ENCODE data around the gene GRM1. TPM values are rescaled to one million over a fixed set of nuclear protein-coding genes. Genes with fewer than 3 reads are reported as not detected.

The GRM1 gene
- polyA plus RNA-seq, 3 donors = not detected

- no peak overlapping the region for H3K4me3 ChIP-seq (replicated peaks in 1 of 3; ENCODE audit: low read depth in 2 of 3, low read length in 3 of 3)
- 86% methylated on average over 2 of the region's 2 CpGs for WGBS (ENCODE audit: insufficient coverage)
- H3K27ac Mint-ChIP-seq = no peak overlapping the region
- H3K4me2 ChIP-seq (replicated peaks; ENCODE audit: extremely low read depth, low read length, poor library complexity, severe bottlenecking) = no peak overlapping the region
- no peaks in the 10 kb centered on the region for H4K20me1 ChIP-seq (ENCODE audit: insufficient read depth, low read length)
- no peak overlapping the region for H3K4me3 Mint-ChIP-seq
- no peaks in the 10 kb centered on the region for H3K79me2 ChIP-seq (ENCODE audit: insufficient read depth, low read length)
- no peaks in the 10 kb centered on the region for H3K27me3 ChIP-seq (ENCODE audit: control insufficient read depth in 2 of 2, insufficient read depth in 2 of 2, low read length in 2 of 2)
- no peak overlapping the region for H3K27ac ChIP-seq (ENCODE audit: low read depth in 1 of 2, low read length in 2 of 2)
- no peak overlapping the region for H2AFZ ChIP-seq (ENCODE audit: insufficient read depth, low read depth, low read length, poor library complexity, severe bottlenecking)
- H3K27me3 Mint-ChIP-seq (ENCODE audit: low read depth in 3 of 3) = peaks cover 0 to 2% (median 2%) of the 10 kb centered on the region in 3 donors
- H3K36me3 ChIP-seq (replicated peaks in 1 of 2; ENCODE audit: control insufficient read depth in 1 of 2, insufficient read depth in 2 of 2, low read length in 2 of 2) = no peaks in the 10 kb centered on the region
- intact Hi-C loops (cut with micrococcal nuclease) = no loop called here
- no peaks in the 10 kb centered on the region for H3K36me3 Mint-ChIP-seq
- DNase-seq = no peak
- H3K9me3 ChIP-seq (replicated peaks in 1 of 2; ENCODE audit: control insufficient read depth in 1 of 2, insufficient read depth in 1 of 2, low read length in 2 of 2) = peaks cover 0 to 3% of the 10 kb centered on the region in 2 donors
- H3K9ac ChIP-seq (ENCODE audit: insufficient read depth, low read length, poor library complexity, severe bottlenecking) = no peak overlapping the region
- H3K4me1 Mint-ChIP-seq = no peaks in the 10 kb centered on the region
- peaks cover 0 to 5% (median 0%) of the 10 kb centered on the region in 7 donors for H3K9me3 Mint-ChIP-seq
- no peaks in the 10 kb centered on the region for H3K4me1 ChIP-seq (ENCODE audit: control insufficient read depth in 1 of 2, insufficient read depth in 2 of 2, low read length in 2 of 2)
- TF ChIP-seq CTCF (IDR thresholded peaks at IDR 0.05) = no peak
These were observed 98.8 kb downstream of the GRM1 start for GRCh38 chr6:146127447-146128215.

GRCh38 chr6:146133866-146134265, 105.0 kb downstream of the GRM1 start:
- H3K4me1 ChIP-seq (ENCODE audit: control insufficient read depth in 1 of 2, insufficient read depth in 2 of 2, low read length in 2 of 2) = no peaks in the 10 kb centered on the region
- H3K27me3 Mint-ChIP-seq (ENCODE audit: low read depth in 3 of 3) = peaks cover 0 to 2% (median 0%) of the 10 kb centered on the region in 3 donors
- H3K79me2 ChIP-seq (ENCODE audit: insufficient read depth, low read length) = no peaks in the 10 kb centered on the region
- H3K9me3 Mint-ChIP-seq = peaks cover 2 to 14% (median 8%) of the 10 kb centered on the region in 7 donors
- no peak for DNase-seq
- no peak overlapping the region for H3K4me3 ChIP-seq (replicated peaks in 1 of 3; ENCODE audit: low read depth in 2 of 3, low read length in 3 of 3)
- H3K27ac Mint-ChIP-seq = no peak overlapping the region
- no peaks in the 10 kb centered on the region for H3K36me3 Mint-ChIP-seq
- intact Hi-C loops (cut with micrococcal nuclease) = no loop called here
- H2AFZ ChIP-seq (ENCODE audit: insufficient read depth, low read depth, low read length, poor library complexity, severe bottlenecking) = no peak overlapping the region
- H3K9me3 ChIP-seq (replicated peaks in 1 of 2; ENCODE audit: control insufficient read depth in 1 of 2, insufficient read depth in 1 of 2, low read length in 2 of 2) = peaks cover 6 to 9% of the 10 kb centered on the region in 2 donors
- no peaks in the 10 kb centered on the region for H3K27me3 ChIP-seq (ENCODE audit: control insufficient read depth in 2 of 2, insufficient read depth in 2 of 2, low read length in 2 of 2)
- no peak overlapping the region for H3K4me2 ChIP-seq (replicated peaks; ENCODE audit: extremely low read depth, low read length, poor library complexity, severe bottlenecking)
- TF ChIP-seq CTCF (IDR thresholded peaks at IDR 0.05) = no peak
- WGBS (ENCODE audit: insufficient coverage) = no CpG with 5 or more reads among the region's 2 CpGs
- H3K9ac ChIP-seq (ENCODE audit: insufficient read depth, low read length, poor library complexity, severe bottlenecking) = no peak overlapping the region
- H3K27ac ChIP-seq (ENCODE audit: low read depth in 1 of 2, low read length in 2 of 2) = no peak overlapping the region
- H3K4me1 Mint-ChIP-seq = no peaks in the 10 kb centered on the region
- H4K20me1 ChIP-seq (ENCODE audit: insufficient read depth, low read length) = no peaks in the 10 kb centered on the region
- H3K36me3 ChIP-seq (replicated peaks in 1 of 2; ENCODE audit: control insufficient read depth in 1 of 2, insufficient read depth in 2 of 2, low read length in 2 of 2) = no peaks in the 10 kb centered on the region
- H3K4me3 Mint-ChIP-seq = no peak overlapping the region

Measured in CD14-positive monocyte (primary cell).